DMS 273 treated with DMSO at 0.1 percent for 48 hours (cell line): ENCODE data around the gene PWWP2B.
"Not testable (repeated sequence)": the region's sequence is repeated elsewhere in the genome, so short reads cannot be mapped to it uniquely, and the experiment has no call there.

Experiments used
- DNase-seq: peaks from one replicate; lab custom pipeline; 2025; lab: John Stamatoyannopoulos, UW

The PWWP2B gene

GRCh38 chr10:132381741-132382140 lies 15.3 kb upstream of the PWWP2B start:
- no peak for DNase-seq

GRCh38 chr10:132382231-132382922 lies 14.6 kb upstream of the PWWP2B start:
- DNase-seq: no peak

DNA sequence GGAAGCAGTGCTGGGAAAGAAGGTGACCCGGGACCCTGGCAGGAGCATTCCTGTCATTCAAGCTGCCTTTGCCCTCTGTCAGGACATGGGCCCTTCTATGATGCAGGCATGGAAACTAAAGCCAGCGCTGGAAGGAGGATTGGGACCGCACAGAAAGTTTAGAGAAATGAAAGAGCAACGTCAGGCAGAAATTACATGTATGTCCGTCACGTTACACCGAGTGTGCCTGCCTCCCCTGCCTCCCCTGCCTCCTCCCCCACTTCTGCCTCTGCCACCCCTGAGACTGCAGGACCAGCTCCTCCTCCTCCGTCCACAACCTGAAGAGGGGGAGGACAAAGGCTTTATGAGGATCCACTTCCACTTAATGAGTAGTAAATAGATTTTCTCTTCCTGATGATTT lies 13.9 kb upstream of the PWWP2B start:
- no peak for DNase-seq

DNA sequence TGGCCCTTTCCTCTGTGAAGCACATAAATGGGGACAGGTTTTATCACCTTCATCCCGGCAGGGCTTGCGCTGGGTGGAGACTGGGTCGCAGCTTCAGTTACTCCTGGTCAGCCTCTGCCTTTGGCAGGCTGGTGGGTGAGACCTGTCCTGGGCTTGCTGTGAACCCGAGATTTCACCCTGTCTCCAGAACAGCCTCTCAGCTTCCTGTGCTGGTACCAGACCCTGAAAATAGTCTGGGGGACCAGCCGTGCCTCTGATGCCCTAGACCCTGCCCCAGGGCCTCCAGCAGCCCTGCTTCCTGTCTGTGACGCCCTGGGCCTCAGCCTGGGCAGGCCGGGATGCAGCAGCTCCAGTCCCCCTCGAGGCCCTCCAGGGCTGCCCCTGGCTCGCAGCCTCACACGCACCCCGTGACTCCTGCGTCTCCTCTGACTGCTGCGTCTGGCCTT lies 13.2 kb upstream of the PWWP2B start:
- DNase-seq: no peak

DNA sequence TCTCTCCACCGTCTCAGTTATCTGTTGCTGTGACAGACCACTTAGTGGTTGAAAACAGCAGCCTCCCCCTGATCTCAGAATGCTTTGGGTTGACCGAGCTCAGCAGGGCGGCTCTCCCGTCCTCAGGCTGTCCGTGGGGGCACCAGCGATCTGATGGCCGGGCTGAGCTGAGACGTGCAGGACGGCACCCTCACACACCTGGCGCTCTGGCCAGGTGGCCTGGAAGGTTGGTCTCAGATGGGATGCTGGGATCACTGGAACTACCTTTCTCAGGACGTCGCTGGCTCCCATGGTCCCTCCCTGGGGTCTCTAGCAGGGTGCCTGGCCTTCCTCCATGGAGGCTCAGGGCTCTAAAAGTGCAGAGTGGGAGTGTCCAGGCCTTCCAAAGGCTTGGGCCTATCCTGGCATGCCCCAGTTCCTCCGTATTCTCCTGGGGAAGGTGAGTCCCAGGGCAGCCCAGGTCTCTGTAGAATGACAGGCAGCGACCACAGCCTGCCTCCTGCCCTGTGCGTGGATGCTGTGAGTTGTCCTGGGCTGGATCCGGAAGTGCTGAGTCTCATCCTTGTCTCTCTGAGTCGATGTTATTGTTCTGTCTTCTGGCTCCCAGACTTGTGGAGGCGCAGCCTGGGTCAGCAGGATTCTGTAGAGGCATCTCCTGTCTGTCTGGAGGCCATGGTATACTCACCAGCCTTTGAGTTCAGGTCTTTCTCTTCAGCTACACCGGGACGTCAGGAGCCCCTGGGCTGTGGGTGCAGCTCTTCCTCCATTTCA lies 12.2 kb upstream of the PWWP2B start:
- no peak for DNase-seq

DNA sequence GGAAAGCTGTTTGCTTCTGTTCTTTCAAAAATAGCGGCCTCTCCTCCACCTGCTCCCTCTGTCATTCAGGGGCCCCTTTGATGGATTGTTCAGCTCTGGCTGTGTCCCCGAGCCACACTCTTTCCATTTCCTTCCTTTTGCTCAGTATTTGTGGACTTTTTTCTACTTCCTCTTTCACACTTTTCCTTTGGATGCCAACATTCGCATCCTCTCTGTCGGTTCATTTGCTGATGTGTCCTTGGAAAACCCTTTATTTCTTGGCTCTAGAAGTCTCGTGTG lies 11.7 kb upstream of the PWWP2B start:
- no peak for DNase-seq

DNA sequence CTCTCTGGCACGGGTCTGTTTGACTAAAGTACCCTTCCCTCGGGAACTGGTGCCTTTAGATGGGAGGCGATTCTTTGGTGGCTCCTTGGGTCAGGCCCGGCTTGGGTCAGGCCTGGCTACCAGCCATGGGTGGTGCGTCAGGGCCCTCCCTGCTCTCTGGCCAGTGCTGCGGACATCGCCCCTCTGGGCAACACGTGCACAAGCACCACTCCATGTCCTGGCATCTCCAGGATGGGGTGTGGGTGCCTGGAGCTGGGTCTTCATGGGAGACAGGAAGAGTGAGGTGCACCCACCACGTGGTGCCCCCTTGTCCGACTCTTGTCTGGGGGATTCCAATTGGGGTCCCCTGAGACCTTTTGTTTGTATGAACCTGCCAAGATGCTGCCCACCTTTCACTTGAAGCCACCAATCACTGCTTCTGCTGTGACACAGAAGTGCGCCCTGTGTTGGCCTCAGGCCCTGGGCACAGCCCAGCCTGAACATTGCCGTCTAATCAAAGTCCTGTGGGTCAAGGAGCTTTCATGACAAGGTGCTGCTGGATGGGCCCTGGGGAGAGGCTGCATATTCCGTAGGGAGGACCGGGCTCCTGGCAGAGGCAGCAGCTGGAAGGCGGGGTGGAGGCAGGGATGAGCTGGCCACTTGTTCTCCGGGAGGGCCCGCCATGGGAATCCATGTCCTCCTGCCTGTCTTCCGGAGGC lies 11.1 kb upstream of the PWWP2B start:
- DNase-seq: no peak

DNA sequence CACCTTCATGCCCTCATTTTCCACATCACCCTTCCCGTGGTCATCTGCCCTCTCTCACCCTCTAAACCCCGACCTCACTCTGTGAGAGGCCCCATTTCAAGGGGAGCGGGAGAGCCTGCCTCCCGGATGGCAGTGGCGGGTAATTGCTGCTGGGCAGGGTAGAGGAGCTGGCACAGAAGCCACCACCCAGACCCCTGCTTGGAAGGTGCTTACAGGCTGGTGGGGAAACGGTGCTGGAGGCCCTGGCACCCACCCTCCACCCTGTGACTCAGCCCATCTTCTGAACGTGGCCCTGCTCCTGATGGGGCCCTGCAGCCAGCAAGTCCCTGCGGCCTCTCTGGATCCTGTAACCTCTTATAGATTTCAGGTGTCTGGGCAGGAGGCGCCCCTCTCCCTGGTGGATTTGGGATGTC lies 10.6 kb upstream of the PWWP2B start:
- DNase-seq: no peak

DNA sequence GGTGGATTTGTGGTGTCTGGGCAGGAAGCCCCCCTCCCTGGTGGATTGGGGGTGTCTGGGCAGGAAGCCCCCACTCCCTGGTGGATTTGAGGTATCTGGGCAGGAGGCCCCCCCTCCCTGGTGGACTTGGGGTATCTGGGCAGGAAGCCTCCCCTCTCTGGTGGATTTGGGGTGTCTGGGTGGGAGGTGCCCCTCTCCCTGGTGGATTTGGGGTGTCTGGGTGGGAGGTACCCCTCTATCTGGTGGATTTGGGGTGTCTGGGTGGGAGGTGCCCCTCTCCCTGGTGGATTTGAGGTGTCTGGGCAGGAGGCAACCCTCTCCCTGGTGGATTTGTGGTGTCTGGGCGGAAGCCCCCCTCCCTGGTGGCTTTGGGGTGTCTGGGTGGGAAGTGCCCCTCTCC lies 10.1 kb upstream of the PWWP2B start:
- not testable (repeated sequence) for DNase-seq

- no peak for DNase-seq
Measured at GRCh38 chr10:132387764-132388210, 9.2 kb upstream of the PWWP2B start.

DNA sequence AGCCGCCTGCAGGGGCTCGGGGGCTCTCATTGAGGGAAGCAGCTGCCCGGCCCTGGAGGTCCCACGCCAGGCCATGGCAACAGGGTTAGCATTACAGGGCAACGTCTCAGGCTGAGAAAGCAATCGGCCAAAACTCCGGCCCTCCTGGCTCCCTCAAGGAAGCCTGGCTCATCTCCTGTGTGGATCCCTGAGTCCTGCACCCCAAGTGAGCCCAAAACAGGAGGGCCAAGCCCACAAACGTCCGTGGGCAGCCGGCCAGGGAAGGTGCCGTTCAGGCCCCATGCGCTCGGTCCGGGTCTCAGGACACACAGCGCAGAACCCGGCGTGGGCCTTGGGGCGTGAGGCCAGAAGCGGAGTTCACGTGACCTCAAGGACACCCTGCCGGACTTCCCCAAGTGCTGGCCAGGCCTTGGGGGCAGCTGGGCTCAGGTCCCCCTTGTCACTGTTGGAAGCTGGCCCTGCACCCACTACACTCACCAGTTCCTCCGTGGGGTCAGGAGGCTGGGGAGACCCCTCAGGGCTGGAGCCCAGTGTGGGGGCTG lies 8.0 kb upstream of the PWWP2B start:
- no peak for DNase-seq

DNA sequence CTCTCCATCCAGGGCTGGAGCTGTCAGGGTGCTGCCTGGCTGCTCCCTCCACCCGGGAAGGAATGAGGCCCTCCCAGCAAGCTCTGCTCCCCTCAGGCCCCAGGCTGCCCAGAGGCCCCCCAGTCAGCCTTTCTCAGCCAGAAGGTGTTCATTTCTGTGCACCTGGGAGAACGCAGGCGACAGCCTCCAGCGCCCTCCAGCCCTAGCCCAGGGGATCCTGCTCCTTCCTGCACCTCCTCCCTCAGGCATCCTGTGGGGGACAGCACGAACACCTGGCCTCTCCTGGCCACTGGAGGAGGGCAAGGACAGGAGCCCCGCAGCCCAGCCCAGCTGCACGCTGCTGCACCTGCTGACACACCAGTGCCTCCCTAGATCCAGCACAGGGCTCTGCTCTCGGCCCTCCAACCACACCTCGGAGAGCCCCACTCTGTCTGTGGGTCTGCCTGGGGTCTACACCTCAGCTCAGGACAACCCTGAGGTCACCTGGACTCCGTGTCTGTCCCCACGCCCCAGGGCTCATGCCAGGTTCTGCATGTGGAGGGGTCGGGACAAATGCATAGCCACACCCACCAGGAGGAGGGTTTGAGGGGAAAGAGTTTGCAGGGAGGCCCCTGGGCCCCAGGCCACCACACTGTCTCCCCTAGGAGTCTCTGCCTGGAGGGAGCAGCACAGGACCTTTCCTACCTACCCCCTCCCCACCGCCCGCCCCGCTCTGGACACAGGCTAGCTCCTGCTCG lies 7.4 kb upstream of the PWWP2B start:
- DNase-seq: no peak

DNA sequence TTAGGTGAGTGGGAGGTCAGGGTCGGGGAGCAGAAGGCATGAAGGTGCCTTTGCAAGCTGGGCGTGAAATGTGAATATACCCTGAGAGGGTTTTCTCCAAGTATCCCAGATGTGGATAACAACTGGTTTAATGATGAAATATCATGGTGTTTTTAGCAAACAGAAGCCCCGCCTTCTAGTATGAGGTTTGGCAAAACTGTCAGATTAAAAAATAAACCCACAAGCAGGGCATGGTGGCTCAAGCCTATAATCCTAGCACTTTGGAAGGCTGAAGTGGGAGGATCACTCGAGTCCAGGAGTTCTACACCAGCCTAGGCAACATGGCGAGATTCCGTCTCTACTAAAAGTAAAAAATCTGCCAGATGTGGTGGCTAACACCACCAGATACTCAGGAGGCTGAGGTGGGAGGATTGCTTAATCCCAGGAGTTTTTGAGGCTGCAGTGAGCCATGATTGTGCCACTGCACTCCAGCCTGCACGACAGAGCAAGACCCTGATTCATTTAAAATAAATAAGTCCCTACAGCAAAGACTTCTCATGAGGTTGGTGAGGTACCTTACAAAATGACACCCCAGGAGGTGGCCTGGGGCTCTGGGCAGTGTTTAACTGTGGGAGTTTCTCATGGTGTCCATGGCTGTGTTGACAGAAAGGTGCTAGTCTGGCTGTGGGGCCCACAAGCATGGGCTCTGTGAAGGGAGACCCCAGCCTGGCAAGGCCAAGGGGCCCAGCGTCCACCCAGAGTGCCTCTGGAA lies 6.7 kb upstream of the PWWP2B start:
- DNase-seq: no peak

DNA sequence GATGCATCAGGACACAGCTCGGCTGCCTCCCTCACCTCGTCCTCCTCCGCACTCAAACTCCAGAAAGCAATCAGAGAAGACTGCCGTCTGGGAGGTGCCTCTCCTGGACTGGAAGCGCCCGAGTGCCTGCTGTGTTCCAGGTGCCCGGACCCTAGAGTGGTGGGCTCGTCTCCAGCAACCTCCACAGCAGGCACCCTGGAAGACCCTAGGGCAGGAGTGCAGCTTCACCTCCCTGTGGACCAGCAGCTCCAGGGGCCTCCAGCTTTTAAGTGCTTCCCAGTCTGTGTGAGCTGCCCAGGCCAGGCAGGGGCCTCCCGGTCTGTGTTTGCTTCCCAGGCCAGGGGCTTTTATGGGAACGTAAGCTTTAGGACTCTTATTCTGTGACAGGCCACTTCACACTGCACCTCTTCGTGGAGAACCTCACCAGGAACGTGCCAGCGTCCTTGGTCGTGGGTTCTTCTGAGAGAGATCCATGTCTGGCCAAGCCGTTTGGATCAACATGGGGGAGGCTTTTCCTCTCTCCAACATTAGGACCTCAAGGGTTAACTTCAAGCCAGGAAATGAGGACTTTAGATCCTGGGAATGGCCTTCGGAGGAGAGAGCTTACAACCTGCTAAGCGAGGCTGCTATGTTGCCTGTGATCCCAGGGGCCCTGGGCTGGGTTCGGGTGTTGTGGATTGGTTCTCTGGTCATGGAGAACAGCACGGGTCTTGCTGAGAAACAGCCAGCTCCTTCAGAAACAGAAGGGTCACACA lies 5.9 kb upstream of the PWWP2B start:
- DNase-seq: no peak

DNA sequence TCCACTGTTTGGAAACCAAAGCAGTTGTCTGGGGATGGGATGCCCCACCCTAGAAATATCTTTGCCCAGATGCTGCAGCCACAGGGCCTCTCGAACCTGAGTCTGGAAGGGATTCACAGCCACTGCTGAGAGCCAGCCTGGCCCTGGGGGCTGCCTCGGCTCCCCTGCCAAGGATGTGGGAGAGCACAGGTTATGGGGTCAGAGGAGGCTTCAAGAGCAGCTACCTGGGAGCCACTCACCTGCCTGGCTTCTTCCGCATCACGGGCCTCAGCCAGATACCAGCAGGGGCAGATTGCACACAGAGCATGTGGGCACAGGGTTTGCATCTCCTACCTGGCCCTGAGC lies 5.4 kb upstream of the PWWP2B start:
- no peak for DNase-seq

DNA sequence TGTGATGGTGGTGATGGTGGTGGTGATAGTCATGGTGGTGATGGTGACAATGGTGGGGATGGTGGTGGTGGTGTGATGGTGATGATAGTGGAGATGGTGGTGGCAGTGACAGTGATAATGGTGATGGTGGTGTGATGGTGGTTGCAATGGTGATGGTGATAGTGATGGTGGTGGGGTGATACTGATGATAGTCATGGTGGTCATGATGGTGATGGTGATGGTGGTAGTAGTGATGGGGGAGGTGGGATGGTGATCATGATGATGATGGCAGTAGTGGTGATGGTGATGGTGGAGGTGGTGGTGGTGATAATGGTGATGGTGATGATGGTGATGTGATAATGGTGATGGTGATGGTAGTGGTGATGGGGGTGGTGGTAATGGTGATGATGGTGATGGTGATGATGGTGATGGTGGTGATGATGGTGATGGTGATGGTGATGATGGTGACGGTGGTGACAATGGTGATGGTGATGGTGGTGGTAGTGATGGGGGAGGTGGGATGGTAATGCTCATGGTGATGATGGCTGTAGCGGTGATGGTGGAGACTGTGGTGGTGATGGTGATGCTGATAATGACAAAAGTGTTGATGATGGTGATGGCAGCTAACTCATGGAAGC lies 4.7 kb upstream of the PWWP2B start:
- DNase-seq: no peak

GRCh38 chr10:132392811-132393694 lies 3.9 kb upstream of the PWWP2B start:
- no peak for DNase-seq

DNA sequence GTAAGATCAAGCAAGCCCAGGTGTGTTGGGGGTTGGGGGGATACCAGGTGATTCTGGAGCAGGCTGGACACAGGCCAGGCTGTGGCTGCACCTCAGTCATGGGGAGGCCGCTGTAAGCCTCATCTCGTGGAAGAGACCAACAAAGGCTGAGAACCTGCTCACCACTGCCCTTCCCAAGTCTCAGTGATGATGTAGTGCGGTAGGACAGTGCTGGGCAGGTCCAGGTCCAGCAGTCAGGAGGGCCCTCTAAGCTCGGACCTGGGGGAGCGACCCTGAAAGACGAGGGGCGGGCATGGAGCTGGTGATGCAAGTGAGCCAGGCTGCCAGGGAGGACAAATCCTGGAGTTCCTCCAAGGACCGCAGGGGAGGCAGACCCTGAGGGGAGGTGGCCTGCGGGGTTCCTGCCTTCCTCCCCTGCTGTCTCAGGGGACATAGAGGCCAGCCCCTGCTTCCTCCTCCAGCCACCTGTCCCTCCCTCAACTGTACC lies 3.3 kb upstream of the PWWP2B start:
- DNase-seq: no peak

DNA sequence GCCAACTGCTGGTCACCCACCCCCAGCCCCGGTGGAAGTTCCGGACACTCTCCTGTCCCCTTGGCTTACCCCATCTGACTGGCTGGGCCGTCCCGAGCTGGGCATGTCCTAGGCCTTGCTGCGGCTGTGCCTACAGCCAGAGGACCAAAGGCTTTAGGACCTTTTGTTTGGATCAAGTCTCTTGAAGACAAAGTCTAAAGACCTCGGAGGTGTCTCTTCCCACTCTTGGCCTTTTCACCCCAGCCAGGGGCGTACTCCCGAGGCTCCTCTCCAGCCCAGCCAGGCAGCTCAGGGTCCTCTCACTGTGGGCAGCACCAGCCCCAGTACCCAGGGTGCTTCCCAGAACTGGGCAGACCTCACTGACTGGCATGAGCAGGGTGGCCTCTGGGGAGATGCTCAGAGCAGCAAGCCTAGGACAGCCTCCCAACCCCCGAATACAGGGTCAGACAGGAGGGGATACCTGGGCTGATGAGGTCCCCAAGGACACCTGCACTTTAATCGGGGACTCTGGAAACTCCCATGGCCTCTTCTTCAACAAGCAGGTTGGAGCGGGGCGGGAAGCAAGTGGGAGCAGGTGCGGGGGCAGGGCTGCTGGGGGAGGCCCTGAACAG lies 2.7 kb upstream of the PWWP2B start:
- DNase-seq: no peak
